Dendritic cell treated with granulocyte-macrophage colony-stimulating factor and Interleukin-4, amounts not matched to agents 40 ng/mL and 50 ng/mL, for 4 days (primary cell): Measurements from ENCODE around the gene LAMA2.

Experiments used
- H3K27ac Mint-ChIP-seq: one replicate; pipeline ENCODE4 v1.8.0; 2022; ENCODE audit warnings: mild to moderate bottlenecking, mixed read lengths
- H3K27me3 Mint-ChIP-seq: one replicate; pipeline ENCODE4 v1.8.0; 2022; ENCODE audit warnings: mild to moderate bottlenecking, mixed read lengths
- H3K36me3 Mint-ChIP-seq: one replicate; pipeline ENCODE4 v1.8.0; 2022; ENCODE audit warnings: low read depth, mixed read lengths
- H3K4me1 Mint-ChIP-seq: one replicate; pipeline ENCODE4 v1.8.0; 2022; ENCODE audit warnings: low read depth, mixed read lengths
- H3K4me3 Mint-ChIP-seq: one replicate; pipeline ENCODE4 v1.8.0; 2022; ENCODE audit warnings: mild to moderate bottlenecking, moderate library complexity, mixed read lengths
- H3K9me3 Mint-ChIP-seq: one replicate; pipeline ENCODE4 v1.8.0; 2022; ENCODE audit warnings: mixed read lengths
- intact Hi-C: fragments of 100-400 bp; cut with micrococcal nuclease; formaldehyde crosslinking; loops from one replicate; pipeline ENCODE4 v1.15.0; 2022

Gene LAMA2

GRCh38 chr6:128882560-128882959 is 378 bp upstream of the LAMA2 start:
- no peak overlapping the region for H3K4me3 Mint-ChIP-seq
- intact Hi-C loops, result no loop called here
- H3K4me1 Mint-ChIP-seq, result no peaks in the 10 kb centered on the region
- H3K27me3 Mint-ChIP-seq, result peaks cover 14% of the 10 kb centered on the region
- no peaks in the 10 kb centered on the region for H3K9me3 Mint-ChIP-seq
- no peak overlapping the region for H3K27ac Mint-ChIP-seq
- no peaks in the 10 kb centered on the region for H3K36me3 Mint-ChIP-seq

GRCh38 chr6:128883906-128884305 is 968 bp downstream of the LAMA2 start:
- H3K27me3 Mint-ChIP-seq, result peaks cover 14% of the 10 kb centered on the region
- no peak overlapping the region for H3K4me3 Mint-ChIP-seq
- no peaks in the 10 kb centered on the region for H3K4me1 Mint-ChIP-seq
- H3K9me3 Mint-ChIP-seq, result no peaks in the 10 kb centered on the region
- H3K36me3 Mint-ChIP-seq, result no peaks in the 10 kb centered on the region
- H3K27ac Mint-ChIP-seq, result no peak overlapping the region
- intact Hi-C loops, result no loop called here

GRCh38 chr6:128885381-128885780 is 2.4 kb downstream of the LAMA2 start:
- peaks cover 14% of the 10 kb centered on the region for H3K27me3 Mint-ChIP-seq
- H3K9me3 Mint-ChIP-seq, result no peaks in the 10 kb centered on the region
- intact Hi-C loops, result no loop called here
- no peaks in the 10 kb centered on the region for H3K36me3 Mint-ChIP-seq
- H3K4me1 Mint-ChIP-seq, result no peaks in the 10 kb centered on the region
- no peak overlapping the region for H3K27ac Mint-ChIP-seq
- H3K4me3 Mint-ChIP-seq, result no peak overlapping the region

GRCh38 chr6:128886706-128887105 is 3.8 kb downstream of the LAMA2 start:
- Mint-ChIP-seq H3K27ac (no peak overlapping the region), H3K4me1 (no peaks in the 10 kb centered on the region), H3K9me3 (no peaks in the 10 kb centered on the region), H3K36me3 (no peaks in the 10 kb centered on the region), H3K4me3 (no peak overlapping the region), H3K27me3 (peaks cover 14% of the 10 kb centered on the region)
- intact Hi-C loops, result no loop called here

- intact Hi-C loops, result no loop called here
- Mint-ChIP-seq H3K4me3 (no peak overlapping the region), H3K36me3 (no peaks in the 10 kb centered on the region), H3K9me3 (no peaks in the 10 kb centered on the region), H3K4me1 (no peaks in the 10 kb centered on the region), H3K27me3 (no peaks in the 10 kb centered on the region), H3K27ac (no peak overlapping the region)
Observed at GRCh38 chr6:128888444-128889175, 5.7 kb downstream of the LAMA2 start.

- Mint-ChIP-seq H3K4me3 (no peak overlapping the region), H3K4me1 (no peaks in the 10 kb centered on the region), H3K9me3 (no peaks in the 10 kb centered on the region), H3K36me3 (no peaks in the 10 kb centered on the region), H3K27ac (no peak overlapping the region), H3K27me3 (no peaks in the 10 kb centered on the region)
- intact Hi-C loops, result no loop called here
Observed at GRCh38 chr6:128889870-128890269, 6.9 kb downstream of the LAMA2 start.

GRCh38 chr6:128892079-128892478 is 9.1 kb downstream of the LAMA2 start:
- Mint-ChIP-seq H3K4me1 (no peaks in the 10 kb centered on the region), H3K4me3 (no peak overlapping the region), H3K9me3 (no peaks in the 10 kb centered on the region), H3K27ac (no peak overlapping the region), H3K36me3 (no peaks in the 10 kb centered on the region), H3K27me3 (no peaks in the 10 kb centered on the region)
- intact Hi-C loops, result no loop called here

GRCh38 chr6:128899341-128900050 is 16.6 kb downstream of the LAMA2 start:
- no peaks in the 10 kb centered on the region for H3K4me1 Mint-ChIP-seq

GRCh38 chr6:128903715-128904114 is 20.8 kb downstream of the LAMA2 start:
- intact Hi-C loops, result no loop called here
- Mint-ChIP-seq H3K27me3 (no peaks in the 10 kb centered on the region), H3K4me1 (no peaks in the 10 kb centered on the region), H3K9me3 (no peaks in the 10 kb centered on the region), H3K27ac (no peak overlapping the region), H3K4me3 (no peak overlapping the region), H3K36me3 (no peaks in the 10 kb centered on the region)

More at GRCh38 chr6:128899341-128900050, 16.6 kb downstream of the LAMA2 start:
- intact Hi-C loops, result no loop called here
- H3K27me3 Mint-ChIP-seq, result no peaks in the 10 kb centered on the region
- H3K9me3 Mint-ChIP-seq, result no peaks in the 10 kb centered on the region
- H3K4me3 Mint-ChIP-seq, result no peak overlapping the region
- no peak overlapping the region for H3K27ac Mint-ChIP-seq
- no peaks in the 10 kb centered on the region for H3K36me3 Mint-ChIP-seq

- no peaks in the 10 kb centered on the region for H3K27me3 Mint-ChIP-seq
- no peak overlapping the region for H3K27ac Mint-ChIP-seq
- H3K4me1 Mint-ChIP-seq, result no peaks in the 10 kb centered on the region
- peaks cover 31% of the 10 kb centered on the region for H3K9me3 Mint-ChIP-seq
- no peak overlapping the region for H3K4me3 Mint-ChIP-seq
- no peaks in the 10 kb centered on the region for H3K36me3 Mint-ChIP-seq
- intact Hi-C loops, result no loop called here
Observed at GRCh38 chr6:128914051-128914450, 31.1 kb downstream of the LAMA2 start.

GRCh38 chr6:128918886-128919285 is 35.9 kb downstream of the LAMA2 start:
- Mint-ChIP-seq H3K4me1 (no peaks in the 10 kb centered on the region), H3K27ac (no peak overlapping the region), H3K36me3 (no peaks in the 10 kb centered on the region), H3K9me3 (peaks cover 10% of the 10 kb centered on the region), H3K4me3 (no peak overlapping the region), H3K27me3 (no peaks in the 10 kb centered on the region)
- intact Hi-C loops, result no loop called here

- no peak overlapping the region for H3K27ac Mint-ChIP-seq
- no peaks in the 10 kb centered on the region for H3K27me3 Mint-ChIP-seq
- intact Hi-C loops, result no loop called here
- no peak overlapping the region for H3K4me3 Mint-ChIP-seq
- H3K9me3 Mint-ChIP-seq, result peaks cover 17% of the 10 kb centered on the region
- no peaks in the 10 kb centered on the region for H3K4me1 Mint-ChIP-seq
- no peaks in the 10 kb centered on the region for H3K36me3 Mint-ChIP-seq
Observed at GRCh38 chr6:128919412-128920180, 36.7 kb downstream of the LAMA2 start.

- Mint-ChIP-seq H3K27ac (no peak overlapping the region), H3K4me1 (no peaks in the 10 kb centered on the region), H3K4me3 (no peak overlapping the region), H3K27me3 (no peaks in the 10 kb centered on the region), H3K36me3 (no peaks in the 10 kb centered on the region), H3K9me3 (peaks cover 23% of the 10 kb centered on the region)
- intact Hi-C loops, result no loop called here
Observed at GRCh38 chr6:128925765-128926164, 42.8 kb downstream of the LAMA2 start.

GRCh38 chr6:128929869-128930268 is 46.9 kb downstream of the LAMA2 start:
- intact Hi-C loops, result no loop called here
- no peaks in the 10 kb centered on the region for H3K27me3 Mint-ChIP-seq
- H3K36me3 Mint-ChIP-seq, result no peaks in the 10 kb centered on the region
- H3K4me1 Mint-ChIP-seq, result no peaks in the 10 kb centered on the region
- H3K4me3 Mint-ChIP-seq, result no peak overlapping the region
- peaks cover 9% of the 10 kb centered on the region for H3K9me3 Mint-ChIP-seq
- H3K27ac Mint-ChIP-seq, result no peak overlapping the region
